ENCODE measurements around the gene NRG2.

NRG2 gene

GRCh38 chr5:139847790-139848507, 195.2 kb downstream of the NRG2 start:
- TF ChIP-seq CTCF (conservative IDR thresholded peaks at IDR 0.05; ENCODE audit: low read depth, low read length) = no peak
- no peak overlapping the region for H3K4me3 ChIP-seq (ENCODE audit: low read length)
- no peak for DNase-seq (ENCODE audit: low read depth)

GRCh38 chr5:139847091-139847490, 196.0 kb downstream of the NRG2 start:
- TF ChIP-seq CTCF (conservative IDR thresholded peaks at IDR 0.05; ENCODE audit: low read depth, low read length) = no peak
- no peak overlapping the region for H3K4me3 ChIP-seq (ENCODE audit: low read length)

GRCh38 chr5:139845846-139846681, 197.0 kb downstream of the NRG2 start:
- DNase-seq (ENCODE audit: low read depth) = no peak
- H3K4me3 ChIP-seq (ENCODE audit: low read length) = no peak overlapping the region
- no peak for TF ChIP-seq CTCF (conservative IDR thresholded peaks at IDR 0.05; ENCODE audit: low read depth, low read length)

More at GRCh38 chr5:139847091-139847490, 196.0 kb downstream of the NRG2 start:
- DNase-seq (ENCODE audit: low read depth) = no peak

- no peak overlapping the region for H3K4me3 ChIP-seq (ENCODE audit: low read length)
- DNase-seq (ENCODE audit: low read depth) = peak; percentile 21
- TF ChIP-seq CTCF (conservative IDR thresholded peaks at IDR 0.05; ENCODE audit: low read depth, low read length) = peak; percentile 93
Measured at GRCh38 chr5:139844472-139845145, 198.5 kb downstream of the NRG2 start.

- no peak for TF ChIP-seq CTCF (conservative IDR thresholded peaks at IDR 0.05; ENCODE audit: low read depth, low read length)
- DNase-seq (ENCODE audit: low read depth) = no peak
- H3K4me3 ChIP-seq (ENCODE audit: low read length) = no peak overlapping the region
Measured at GRCh38 chr5:139843991-139844390, 199.1 kb downstream of the NRG2 start.

- H3K4me3 ChIP-seq (ENCODE audit: low read length) = no peak overlapping the region
- no peak for TF ChIP-seq CTCF (conservative IDR thresholded peaks at IDR 0.05; ENCODE audit: low read depth, low read length)
- DNase-seq (ENCODE audit: low read depth) = no peak
Measured at GRCh38 chr5:139842321-139842720, 200.8 kb downstream of the NRG2 start.
